Fibroblast of gingiva (primary cell): Measurements from ENCODE around the gene SLIT3.

ENCODE experiments used
- DNase-seq: peaks from one replicate; pipeline ENCODE4 v3.0.0-alpha.2; 2011; ENCODE audit warnings: low read depth

The SLIT3 gene

DNA sequence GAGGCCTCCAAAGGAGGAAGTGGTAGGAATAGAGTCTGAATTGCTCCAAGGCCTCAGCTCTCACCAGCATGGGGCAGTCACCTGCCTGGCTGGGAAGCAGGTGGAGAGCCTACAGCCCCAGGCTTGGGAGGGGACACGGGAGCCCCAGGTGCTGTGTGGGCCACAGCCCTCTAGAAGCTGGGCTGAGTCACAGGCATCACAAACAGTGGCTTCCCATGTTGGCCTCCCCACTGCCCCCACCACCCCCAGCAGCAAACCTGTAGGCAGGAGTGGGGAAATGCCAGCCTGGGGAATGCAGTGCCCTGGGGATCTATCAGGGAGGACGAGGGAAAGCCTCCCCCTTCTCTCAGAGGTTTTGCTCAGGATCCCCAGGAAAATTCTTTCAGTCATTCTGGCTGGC is 309.6 kb downstream of the SLIT3 start:
- no peak for DNase-seq

DNA sequence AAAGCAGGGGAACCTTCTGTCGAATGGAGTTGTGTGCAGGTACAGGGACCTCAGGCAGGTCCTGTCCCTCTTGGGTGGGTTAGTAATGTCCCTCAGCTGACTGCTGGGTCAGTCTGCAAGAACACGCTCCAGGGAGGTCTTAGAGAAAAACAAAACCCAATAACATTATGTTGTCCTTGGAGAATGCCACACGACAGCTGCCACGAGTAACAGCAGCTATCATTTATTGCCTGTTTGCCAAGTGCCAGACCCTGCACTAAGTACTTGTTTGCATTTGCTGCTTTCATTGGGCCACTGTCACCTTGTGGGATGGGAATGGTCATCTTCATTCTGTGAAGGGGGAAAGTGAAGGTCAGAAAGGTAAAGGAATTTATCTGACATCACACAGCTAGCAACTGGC is 310.3 kb downstream of the SLIT3 start:
- no peak for DNase-seq

DNA sequence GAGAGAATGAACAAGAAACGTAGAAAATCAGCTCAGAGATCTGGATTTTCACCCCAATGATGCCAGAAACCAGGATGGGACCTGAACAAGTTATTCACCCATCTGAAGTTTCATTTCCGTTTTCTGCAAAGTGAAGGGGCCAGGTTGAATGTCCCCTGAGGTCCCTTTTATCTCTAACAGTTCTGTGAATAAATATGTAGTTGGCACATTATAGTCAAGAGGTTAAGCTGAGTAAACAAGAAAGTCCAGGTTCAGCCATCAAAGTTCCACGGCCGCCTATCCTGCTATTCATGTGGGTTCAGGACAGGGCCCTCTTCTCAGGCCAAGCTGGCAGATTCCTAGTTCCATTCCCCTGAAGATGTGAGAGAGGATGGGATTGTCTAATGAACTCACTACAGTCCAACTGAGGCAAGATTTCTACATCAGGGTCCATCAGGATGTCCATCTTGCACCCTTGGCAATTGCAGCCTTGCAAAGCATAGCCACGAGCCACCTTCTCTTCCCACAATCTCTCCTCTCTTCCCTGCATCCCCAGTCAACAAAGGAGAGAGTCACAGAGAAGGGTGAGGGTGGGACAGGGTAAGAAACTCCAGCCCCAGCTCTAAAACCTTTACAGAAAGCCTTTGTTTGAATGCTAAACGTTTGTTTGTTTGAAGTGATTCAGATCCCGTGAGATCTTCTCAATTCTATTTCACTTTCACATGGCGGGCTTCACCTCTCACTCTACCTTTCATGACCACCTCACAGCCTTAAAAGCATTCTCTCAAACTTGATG is 311.0 kb downstream of the SLIT3 start:
- no peak for DNase-seq

DNA sequence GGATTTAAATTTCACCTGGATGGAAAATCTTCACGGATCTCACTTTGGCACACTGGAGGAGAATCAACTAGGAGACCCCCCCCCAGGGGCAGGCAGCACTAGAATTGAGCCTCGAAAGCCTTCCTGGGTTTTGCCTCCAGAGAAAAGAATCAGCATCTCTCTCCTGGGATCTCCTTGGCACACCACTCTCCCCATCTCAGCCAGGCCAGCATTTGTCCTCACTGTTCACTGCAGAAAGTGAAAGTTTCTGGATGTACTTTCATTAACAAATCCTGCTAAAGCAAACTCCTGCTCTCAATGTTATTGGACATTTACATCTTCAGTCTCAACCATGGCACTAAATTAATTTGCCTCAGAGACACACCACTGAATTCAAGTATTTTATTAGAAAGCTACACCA is 312.2 kb downstream of the SLIT3 start:
- DNase-seq = no peak

DNA sequence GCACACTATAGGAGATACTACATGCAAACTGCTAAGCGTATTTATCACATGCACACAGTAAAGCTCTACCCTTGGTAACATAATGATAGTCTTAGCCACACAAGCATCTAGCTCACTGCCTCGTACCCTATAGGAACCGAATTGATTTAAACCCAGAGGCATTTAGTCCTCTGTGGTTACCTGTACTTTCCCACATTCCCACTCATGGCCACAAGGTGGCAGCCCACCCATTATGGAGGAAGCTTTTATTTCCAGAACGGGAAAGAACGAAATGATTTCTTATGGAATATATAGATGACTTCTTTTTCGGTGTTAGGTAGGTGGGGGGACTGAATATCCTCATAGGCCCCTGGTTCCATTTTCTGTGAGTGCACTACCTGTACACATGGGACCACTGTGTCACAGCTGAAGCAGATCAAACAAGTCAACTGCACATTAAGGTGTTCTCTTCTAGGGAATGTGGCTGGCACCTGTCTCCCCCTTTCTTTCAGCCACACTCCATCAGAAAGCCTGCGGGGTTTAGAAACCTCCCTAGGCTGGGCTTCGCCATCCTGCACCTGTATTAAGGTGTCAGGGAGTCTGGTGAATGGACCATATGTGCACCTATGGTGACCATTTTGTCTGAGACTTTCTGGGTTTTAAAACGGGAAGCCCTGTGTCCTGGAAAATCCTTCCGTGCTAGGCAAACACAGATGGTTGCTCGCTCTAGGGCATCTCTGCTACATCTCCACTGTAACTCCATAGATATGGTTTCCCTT is 313.2 kb downstream of the SLIT3 start:
- DNase-seq = peak; percentile 53

DNA sequence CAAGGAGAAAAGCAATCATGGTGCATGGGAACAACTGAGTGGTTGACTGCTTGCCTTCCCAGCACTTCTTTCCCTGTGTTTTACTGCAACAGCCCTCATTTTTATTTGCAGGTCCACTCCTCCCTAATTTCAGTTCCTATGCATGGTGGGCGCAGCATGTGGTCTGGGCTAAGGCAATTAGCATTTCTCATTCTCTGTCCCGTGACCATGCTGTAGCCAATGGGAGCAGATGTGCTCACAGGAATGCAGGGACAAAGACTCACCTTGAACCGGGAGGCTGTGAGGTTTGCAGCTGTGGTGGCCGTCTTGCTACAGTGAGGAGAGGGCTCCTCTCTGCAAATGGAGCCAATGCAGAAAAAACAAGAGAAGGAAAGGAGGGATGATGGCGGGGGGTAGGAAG is 315.5 kb downstream of the SLIT3 start:
- DNase-seq = no peak

DNA sequence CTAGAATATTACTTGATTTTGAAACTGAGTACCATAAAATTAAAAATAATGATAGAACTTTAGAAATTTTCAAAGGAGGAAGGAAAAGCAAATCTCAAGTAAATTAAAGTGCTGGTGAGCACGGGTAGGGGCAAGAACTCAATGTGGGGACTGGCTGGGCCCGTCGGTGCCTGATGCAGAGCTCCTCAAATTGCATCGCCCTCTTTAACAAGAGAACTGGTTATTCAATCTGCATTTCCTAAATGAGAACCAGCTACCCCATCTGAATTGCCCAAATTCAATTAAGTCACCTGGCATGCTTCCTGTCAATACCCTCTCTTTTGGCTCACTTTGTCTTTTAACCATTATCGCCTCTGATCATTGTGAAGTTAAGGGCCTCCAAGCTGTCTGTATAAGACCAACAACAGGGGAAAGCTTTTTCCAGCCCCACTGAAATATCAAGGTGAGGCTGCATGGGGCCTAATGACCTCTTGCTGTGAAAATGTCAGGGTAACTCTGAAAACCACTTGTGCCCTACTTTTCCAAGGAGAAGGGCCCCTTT is 316.7 kb downstream of the SLIT3 start:
- DNase-seq = no peak

DNA sequence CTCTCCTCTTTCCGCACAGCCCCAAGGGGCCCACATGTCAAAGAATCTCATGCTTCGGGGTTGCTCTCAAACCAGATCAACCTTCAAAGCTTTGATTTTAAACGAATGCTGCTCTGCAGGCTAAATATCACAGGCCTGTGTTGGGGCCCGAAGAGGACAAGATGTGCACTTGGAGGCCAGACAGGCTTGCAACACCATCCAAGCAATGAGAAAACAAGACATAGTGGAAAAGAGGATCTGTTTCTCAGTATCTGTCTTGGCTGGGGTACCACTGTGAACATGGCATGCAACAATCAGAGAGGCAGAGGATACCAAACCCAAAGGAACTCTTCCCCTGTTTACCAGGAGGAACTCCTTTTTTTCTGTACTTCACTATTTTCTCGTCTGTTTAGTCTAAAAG is 321.8 kb downstream of the SLIT3 start:
- DNase-seq = peak; percentile 28

DNA sequence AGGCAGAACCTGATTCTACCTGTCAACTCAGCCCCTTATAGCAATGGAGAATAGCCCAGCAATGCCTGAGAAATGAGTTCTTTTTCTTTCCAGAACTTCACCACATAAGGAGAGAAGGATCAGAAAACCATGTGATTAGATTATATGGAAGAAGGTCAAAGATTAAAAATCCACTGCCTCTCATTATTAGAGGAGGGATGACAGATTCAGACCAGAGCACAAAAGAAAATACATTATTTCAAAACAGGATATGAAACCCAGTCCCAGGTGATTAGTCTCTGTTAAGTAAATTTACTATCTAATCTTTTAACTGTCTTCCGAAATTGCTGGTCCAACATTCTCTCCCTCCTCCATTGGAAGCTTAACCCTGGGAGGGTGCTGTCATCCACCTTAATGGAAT is 322.4 kb downstream of the SLIT3 start:
- no peak for DNase-seq

DNA sequence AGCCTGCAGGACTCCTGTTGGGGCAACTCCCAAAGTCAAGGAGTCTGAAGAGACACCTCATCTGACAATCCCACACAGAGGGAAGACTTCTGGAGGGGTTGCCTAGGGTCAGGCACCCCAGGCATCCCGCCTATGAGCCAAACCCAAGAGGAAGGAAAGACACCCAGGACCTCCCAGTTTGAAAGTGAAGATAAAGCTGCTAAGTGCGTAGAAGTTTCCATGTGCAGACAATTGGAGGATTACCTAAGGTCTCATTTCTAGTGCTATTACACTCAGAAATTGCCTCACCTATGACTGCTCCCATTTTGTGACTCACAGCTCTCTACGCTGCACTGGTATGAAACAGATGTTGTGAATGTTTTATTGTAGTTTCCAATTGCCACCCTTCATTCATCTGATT is 322.9 kb downstream of the SLIT3 start:
- DNase-seq = peak; percentile 50

DNA sequence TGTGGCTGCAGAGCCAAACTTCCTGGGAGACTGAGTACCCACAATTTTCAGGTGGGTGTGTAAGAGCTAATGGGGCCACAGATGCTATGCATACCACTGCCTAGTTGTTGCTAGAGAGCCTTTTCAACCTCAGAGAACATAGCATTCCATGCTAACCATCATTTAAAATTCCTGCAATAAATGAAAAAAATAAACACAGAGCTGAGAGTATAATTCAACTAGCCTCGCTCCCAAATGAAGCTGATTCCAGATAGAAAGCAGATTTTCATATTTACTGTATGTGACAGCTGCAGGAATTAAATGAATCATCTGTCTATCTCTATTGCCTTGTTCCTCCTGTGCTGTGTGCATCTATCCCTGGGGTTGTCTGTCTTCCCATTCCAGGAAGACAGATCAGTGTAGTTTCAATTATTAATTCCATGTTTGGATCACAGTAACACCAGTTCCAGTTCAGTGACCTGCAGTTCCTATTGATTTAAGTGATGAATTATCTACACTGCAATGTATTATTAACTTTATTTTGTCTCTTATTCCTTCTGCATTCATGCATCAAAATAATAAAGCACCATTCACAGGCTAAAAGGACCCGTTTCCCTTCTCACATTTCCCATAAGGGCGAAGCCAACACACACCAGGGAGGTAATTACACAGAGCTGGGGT is 324.5 kb downstream of the SLIT3 start:
- DNase-seq = peak; percentile 32

DNA sequence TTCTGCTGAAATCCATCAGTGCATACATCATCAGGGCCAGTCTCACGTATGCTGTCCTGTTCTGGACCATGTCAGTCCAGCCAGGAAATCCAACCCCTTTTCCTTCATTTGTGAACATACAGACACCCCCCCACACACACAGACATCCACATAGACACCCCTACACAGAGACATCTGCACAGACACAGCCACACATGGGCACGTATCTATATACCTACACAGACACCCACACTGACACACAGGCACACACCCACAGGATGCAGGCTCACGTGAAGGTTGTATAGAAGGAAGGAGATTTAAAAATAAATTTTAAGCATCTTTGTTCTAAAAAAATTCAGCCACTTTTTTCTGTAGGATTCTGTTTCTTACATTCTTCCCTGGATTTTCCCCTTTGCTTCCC is 325.6 kb downstream of the SLIT3 start:
- DNase-seq = no peak

DNA sequence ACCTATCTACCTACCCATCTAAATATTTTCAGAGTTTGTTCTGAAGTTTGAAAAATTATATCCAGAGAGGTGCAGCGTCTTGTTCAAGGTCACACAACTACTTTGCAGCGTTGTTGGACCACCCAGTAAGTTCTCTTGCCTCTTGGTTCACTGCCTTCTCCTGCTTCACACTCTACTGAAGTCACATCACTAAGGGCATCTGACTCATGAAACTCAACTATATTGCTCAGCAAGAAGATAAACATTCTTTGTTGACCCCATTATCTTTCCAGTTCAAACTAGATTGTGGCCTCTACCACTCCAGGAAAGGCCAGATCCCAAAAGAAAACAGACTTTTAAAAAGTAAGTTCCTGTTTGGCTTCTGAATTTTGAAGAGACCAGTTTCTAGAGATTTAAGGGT is 326.9 kb downstream of the SLIT3 start:
- no peak for DNase-seq

DNA sequence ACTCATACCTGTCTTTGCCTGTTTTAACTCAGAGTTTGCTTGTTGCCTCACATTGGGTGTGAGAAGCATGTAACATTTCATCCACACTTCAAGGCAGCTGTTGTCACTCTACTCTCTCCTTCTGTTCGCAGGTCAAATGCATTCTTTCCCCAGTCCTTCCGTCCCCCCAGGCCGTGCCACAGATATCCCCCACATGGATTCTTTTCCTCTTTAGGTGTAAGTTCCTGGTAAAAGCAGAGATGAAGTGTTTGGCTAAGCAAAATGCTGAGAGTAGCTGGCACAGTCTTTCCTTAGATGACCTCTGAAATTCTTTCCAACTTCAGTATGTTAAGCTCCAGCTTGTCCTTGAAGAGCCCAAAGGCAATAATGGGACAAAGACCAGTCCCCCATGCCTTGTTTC is 328.2 kb downstream of the SLIT3 start:
- DNase-seq = no peak

DNA sequence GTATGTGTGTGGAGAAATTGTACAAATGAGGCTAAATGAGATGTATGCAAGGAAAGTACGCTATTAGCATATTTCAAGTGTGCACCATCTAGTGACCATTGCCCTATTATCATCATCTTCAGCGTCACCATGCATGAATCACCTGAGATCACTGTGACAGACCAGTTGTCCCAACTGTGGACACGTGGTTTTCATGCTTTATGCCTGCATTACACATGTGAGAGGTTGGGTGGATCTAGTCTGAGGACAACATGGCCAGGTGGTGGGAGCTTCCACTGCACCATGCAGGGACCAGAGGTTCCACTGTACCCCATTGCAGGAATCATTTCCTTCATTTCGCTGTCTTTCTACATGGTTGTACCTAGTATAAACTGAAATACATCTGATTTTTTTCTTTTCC is 329.8 kb downstream of the SLIT3 start:
- DNase-seq = no peak

DNA sequence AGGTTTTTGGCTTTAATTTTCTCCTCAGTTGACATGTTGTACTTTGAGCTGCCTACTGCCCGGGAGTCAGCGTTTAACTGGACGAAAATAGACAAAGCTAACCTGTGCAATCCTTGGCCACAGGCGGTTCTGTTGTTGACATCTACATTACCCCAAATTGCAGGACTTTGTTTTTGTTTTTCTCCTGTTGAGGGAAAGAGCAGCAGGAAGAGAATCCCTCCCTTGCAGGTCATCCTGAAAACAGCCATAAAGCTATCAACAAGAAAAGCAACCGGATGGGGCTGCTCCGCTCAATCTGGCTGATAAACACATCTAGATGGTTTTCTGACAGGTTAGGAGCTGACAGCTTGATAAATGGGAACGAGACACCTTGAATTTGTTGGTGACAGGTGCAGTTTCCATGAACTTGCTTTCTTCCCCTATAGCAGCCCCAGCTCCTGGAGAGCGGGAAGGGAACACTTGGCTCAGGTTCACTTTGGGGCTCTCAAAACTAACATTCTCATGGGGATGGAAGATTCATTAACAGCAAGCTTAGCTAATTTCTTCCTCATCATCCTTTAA is 331.5 kb downstream of the SLIT3 start:
- no peak for DNase-seq

DNA sequence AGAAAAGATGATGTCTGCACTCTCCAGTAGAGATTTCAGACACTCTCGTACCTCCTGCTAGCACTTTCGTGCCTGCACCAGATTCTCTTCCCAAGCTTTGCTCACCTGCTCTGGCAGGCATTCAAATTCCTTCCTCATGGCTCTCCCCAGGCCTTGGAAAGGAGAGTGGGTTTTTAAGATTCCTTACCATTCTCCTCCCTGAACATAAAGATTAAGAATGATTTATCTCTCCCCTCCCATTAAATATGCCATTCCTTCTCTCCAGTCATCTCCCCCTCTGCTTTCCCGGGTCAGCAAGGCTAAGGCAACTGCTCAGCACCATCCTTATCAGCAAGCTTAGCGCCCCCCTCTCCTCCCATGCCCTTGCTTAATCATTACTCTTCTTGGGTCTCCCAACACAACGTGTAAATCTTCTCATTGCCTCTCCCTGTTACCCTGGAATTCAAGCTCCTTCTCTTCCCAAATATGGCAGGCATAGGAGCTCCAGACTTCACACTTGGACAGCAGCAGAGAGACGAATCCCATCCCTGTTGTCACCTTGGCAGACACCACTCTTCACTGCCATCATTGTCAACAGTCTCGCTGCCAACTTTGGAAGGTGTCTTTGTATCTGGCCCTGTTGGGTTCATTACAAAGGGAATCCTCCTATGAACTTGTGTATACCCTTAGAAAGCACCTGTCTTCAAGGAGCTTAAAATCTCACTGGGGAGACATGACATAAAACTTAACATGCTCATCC is 332.9 kb downstream of the SLIT3 start:
- no peak for DNase-seq

DNA sequence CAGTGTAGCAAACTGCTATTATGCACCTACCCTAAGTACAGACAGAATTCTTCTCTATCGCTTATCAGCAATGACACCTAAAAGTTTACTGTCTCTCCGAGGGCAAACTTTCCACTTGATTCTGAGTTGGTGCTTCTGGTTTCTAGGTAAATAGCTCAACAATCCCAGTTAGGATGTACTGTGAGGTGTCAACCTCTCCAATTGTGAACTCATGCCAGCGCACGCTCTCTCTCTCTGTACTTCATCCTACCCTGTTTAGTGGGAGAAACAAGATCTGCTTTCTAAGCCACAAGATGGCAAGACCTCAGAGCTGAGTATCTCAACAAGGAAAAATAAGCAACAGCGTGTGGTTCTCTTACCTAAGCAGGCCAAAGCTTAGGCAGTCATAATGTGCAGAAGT is 335.3 kb downstream of the SLIT3 start:
- DNase-seq = no peak

DNA sequence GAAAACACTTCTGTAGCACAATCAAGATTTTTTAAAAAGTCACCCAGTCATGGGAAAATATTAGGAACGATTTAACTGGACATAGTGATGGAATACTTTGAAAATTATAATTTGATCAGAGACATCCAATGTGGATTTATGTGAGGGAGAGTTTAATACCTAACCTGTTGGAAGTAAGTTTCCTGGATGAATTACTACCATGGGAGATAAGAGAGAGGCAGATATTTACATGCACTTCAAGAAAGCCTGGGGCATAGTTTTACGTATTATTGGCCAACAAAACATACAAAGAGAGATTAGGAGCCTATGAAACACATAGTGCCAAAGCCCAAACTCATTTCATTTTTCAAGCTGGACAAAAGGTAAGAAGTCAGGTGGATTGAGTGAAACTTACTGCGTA is 336.8 kb downstream of the SLIT3 start:
- no peak for DNase-seq

DNA sequence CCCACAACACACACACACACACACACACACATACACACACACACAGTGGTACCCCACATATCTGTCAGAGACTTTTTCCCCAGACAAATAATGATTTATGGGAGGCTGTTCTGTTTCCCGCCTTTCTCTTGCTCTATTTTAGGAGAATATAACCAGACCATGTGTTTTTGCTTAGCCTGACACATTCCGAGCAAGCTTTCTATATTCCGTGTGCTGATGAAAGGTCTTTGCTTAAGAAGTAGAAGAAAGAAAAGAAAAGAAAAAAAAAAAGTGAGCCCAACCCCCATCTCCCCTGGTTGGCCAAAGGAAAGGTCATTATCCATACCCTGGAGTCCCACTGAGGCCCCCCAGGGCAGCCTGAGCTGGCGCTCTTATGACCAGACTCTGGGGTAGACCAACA is 338.6 kb downstream of the SLIT3 start:
- DNase-seq = no peak

DNA sequence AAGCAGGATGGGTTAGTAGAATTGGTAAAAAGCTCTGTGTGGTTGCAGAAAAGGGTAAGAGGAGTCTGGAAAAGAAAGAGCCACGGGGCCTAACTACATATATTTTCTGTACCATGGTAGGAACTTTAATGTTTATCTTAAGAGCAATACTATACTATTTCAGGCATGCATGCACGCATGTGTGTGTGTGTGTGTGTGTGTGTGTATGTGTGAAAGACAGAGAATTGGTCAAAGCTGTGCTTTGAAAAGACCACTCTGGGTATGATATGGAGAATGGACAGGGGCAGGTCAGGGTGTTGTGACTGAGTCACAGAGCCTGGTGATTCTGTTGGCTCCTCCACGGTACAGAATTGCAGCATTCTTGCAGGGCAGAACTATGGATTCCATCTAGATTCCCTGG is 339.3 kb downstream of the SLIT3 start:
- no peak for DNase-seq

DNA sequence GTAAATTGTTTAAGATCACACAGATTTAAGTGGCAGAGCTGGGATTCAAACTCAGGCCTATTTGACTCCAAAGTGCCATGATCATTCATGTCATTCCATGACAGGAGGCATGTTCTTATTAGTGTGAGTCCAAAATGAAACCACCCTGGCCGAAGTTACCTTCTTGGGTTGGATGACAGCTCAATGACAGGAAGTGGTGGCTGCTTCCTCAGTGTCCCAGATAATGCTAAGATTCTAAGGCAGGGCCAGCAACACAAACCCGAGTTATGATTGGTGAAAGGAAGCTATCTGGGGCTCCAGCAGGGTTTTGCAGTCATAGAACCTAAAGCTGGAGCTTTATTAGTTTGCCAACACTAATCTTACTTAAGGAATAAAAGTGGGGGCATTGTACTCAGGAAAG is 340.4 kb downstream of the SLIT3 start:
- no peak for DNase-seq
